ENCODE data around the gene SEC24C.

SEC24C gene

DNA sequence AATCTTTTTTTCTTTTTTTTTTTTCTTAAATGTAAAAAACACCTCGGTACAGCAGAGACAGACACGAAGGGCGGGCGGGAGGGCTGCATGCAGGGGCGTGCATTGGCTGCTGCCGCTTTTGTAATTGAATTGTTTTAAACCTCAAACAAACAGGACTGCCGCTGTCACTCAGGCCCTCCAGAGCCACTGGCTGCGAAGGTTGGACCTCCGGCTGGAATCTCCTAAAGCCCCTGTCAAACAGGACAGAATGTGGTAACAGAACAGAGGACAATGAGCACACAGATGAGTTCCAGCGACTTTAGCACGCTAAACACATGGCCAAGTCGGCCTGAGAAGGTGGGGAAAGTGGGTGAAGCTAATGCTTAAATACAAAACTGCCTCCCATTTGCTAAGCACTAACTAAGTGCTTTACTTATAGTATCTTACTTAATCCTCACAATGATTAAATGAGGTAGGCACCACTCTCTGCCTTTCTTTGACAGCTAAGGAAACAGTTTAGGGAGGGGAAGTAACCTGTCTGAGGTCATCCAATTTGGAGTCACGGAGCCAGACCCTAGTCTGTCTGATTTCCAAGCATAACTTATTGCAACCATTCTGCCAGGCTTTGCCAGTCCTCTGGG, 70.2 kb downstream of the SEC24C start:
- no peak for DNase-seq

DNA sequence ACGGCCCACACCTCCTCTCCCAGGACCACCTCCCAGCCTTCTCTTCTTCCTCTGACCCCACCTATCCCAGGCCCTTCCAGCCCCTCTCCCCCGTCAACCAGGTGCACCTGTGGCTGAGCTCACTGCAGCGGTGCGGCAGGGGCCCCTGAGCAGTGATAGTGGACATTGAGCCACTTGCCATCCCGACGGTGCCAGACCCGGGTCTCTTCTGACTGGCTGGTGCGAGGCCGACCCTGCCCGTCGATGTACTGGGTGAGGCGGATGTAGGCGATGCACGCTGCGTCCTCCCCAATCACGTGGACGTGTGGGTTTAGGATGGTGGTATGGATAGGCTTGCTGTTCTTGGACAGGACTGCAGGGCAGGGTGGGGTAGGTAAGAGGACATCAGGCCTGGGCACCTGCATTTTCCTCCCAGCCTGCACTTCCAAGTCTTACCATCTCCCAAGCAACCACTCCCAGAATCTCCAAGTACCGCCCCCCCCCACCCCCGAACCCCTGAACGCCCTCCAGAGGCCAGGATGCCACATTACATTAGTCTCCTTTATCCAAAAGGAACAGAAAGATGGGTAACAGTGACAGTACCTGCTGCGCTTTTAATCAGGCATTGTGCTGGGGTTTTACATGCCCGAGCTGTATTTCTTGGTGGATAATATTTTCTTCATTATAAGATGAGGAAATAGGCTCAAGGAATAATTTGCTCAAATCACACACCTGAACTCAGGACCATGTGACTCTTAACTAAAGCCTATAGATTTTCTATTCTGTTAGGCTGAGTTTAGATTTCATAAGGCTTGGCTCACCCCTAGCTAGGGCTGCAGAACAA, 70.9 kb downstream of the SEC24C start:
- no peak for DNase-seq

DNA sequence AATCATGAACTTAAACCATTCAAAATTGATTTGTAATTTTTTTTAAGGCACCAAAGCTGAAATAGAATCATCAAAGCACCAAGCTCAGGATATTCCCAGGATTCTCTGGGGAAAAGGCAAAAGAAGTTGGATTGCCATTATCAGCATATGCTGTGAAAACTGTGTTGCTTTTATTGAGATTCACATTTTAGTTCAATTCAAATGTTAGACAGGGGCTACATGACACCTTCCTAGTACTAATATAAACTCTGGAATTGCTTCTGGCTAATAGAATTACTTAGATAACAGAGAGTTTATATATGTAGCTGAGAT, 71.5 kb downstream of the SEC24C start:
- DNase-seq = no peak

DNA sequence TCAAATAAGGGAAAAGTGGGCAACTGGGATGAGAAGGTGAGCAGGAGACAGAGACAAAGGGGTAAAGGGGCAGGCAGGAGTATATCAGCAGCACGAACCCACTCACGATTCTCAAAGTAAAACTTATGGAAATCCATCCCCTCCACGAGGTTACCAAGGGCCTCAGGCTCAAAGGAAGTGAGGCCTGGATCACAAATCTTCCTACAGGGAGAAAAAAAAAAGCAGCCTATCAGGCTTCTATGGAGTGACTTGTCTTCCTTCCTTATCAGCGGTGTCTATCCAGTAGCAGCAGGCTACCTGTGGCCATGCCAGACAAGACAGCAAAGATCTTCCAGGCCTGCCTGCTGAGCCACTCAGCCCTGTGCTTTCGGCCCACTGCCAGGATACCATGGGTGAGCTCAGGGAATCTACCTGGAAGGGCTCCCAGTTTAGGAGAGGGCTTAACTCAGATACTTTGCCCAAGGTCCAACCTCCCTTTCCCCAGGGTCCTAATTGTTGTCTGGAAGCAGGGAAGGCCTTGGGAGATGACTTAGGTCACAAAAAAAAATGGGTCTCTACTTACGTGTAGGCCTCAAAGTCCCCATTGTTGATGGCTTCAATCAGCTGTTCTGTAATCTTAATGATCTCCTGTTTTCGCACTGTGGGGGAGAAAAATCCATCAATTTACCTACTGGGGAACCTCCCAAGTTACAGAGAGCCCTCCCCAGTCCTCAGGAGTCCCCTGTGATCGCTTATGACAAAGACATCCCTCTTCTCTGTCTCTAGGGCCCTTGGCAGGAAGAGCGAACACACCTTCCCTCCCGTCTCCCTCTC, 73.0 kb downstream of the SEC24C start:
- DNase-seq = no peak

DNA sequence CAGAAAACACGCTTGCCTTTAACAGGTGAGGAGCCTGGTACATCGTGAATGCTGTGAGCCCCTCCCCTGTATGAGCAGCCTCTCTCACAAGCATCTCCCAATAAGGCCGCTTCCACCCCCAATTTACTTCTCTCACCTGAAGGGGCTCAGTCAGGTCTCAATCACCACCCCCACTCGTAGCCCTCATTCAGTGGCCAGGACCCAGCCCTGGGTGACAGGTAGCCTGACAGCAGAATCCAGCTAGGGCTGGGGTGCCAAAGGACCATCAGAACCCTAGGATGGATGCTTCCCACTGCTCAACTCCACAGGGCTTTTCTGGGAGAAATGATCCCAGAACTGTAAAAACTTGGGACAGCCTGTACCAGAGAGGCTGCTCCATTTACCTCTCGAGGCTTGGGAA, 73.7 kb downstream of the SEC24C start:
- DNase-seq = no peak

DNA sequence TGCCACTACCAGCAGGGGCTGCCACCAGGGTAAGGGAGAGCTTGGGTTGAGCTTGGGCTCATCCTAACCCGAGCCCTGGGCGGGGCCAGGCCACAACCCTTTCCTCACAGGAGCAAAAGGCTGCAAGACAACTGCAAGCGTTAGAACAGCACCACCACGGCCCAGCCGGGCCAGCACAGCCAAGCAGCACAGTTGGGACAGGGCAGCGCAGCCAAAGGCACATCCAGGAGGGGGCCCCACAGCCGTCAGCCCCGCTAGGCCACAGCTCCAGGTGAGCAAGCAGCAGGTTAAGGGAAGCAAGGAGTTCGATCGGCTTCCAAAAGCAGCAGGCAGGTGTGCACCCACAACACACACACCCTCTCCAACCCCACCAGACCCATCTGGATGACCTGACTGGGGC, 74.2 kb downstream of the SEC24C start:
- no peak for DNase-seq

DNA sequence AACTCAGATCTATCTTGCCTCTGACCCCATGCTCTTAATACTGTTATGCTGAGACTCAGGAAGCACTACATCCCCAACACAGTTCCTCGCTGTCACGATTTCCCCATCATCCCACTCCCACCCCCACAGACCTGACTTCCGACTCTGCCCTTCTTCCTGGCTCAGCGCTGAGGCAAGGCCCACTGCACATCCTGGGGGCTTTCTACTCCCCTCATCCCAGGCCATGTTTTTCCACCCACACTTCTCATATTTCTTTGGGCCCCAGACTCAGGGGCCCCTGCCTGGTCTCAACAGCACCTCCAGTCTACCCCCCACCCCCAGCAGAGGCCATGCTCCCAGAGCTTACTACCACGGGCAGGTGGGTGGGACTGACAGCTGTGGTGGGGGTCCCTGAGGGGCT, 74.9 kb downstream of the SEC24C start:
- no peak for DNase-seq

DNA sequence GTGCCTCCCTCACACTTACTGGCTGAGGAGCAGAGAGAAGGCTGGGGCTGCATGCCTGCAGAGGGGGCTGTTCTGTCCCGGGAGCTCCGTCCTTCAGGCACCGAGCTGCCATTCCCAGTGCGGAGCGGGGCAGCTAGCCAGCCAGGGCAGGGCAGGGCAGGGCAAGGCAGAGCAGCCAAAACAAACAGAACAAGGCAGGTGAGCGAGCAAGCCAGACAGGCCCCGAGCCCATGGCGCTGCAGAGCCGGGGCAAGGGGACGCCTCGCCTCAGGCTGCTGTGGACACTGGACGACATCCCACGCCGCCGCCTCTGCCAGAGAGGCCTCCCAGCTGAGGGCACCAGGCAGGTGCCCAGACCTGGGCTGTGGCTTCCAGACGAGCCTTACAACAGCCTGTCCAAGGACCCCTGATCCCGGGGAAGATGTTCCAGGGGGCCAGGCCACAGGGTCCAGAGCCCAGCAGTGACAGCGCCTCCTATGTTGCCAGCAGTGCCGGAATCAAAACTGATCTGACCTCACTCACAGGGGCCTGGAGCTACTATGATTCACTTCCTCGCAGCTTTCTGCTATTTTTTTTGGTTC, 75.4 kb downstream of the SEC24C start:
- no peak for DNase-seq

All from CD4-positive, alpha-beta T cell treated with Interferon alpha-2 for 1 hour (primary cell).